DMS 273 (cell line): ENCODE data around the gene RALGAPA2.
A peak's percentile ranks its signal among the peaks of the same experiment; 100 is the strongest.

Experiments
- DNase-seq: peaks from one replicate; lab custom pipeline; 2025; ENCODE audit not compliant: unreplicated experiment; lab: John Stamatoyannopoulos, UW

RALGAPA2 gene

DNA sequence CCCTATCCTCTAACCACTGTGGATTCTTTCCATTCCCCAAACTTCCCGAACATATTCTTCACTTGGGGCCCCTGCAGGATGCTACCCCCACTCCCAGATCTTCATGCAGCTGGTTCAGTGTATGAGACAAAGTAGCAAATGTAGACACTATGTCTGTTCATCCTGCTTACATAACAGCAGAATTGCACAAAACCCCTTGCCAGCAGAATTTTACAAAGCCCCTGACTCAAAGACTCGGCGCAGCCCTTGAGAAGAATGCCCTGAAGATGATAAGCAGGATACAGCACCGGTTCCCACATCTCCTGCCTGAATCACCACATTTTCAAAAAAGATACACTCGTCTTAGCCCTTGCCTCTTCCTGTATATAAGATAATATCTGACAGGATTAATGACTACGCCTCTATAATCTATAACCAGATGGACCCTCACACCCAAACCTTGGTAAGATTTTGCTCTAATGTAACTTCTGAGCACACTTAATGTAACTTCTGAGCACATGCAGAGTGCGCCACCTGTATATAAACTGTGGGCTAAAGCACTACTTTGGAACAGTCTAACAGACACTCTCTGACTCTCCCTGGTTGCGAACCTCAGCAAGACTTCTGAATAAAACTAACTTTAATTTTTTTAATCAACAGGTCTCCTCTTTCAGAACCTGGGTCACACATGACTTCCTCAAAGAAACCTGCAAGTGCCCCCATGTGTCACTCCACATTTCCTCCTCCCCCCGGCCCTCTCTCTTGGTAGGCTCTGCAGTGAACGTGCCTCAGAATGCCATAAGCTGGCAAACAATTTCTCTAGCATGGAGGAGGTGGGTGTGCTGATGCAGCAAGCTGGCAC is 28.7 kb downstream of the RALGAPA2 start:
- DNase-seq, result no peak

DNA sequence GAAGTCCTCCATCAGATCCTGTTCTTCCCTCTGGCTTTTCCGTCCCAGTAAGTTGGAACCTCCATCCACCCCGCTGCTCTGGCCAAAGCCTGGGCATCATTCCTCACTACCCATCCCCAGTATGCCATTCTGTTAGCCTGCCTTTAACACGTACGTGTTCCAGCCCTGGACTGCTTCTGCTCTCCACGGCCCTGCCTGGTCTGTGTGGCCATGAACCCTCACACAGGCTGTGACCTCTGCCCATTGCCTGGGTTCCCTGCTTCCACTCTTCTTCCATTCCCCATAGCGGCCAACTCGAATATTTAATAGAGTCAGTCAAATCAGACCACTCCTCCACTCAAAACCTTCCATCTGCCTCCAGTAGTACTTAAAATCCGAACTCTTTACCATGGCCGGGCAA is 29.4 kb downstream of the RALGAPA2 start:
- DNase-seq, result no peak

DNA sequence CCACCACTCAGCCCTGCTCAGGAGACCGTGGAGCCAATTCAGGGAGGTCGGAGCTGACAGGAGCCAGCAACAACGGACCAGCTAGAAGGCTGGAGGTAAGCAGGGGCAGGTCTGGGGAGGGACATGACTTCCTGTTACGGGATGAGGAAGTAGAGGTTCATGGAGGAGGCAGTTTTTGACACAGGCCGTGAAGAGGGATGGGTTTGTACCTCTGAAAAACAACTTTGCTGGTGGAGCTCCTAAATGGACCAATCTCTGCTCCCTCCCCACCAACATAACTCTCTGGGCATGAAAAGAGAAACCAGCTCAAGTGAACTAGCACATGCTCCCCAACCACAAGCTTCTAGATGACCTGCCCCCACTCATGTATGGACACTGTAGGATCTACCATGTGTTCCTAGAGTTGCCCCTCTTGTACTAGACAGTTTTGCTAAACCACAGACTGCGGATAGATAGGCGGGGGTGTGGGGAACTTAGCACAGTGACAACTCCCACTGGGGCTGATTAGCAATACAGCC is 31.4 kb downstream of the RALGAPA2 start:
- DNase-seq, result no peak

DNA sequence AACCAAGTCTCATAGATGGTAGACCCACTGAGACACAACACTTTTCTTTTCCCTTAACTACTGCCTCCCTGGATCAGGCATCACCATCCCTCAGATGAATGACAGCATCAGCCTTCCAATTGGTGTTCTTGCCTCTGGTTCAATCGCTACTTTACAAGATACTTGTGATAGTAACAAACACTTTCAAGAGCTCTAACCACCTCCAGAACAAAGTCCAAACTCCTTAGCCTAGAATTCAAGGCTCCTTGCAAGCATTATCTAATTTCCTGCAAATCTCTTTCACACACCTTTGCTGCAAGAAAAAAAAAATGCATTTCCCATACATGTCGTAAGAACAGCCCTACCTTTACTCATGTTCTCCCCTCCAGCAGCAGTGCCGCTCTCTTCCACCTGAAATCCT is 33.1 kb downstream of the RALGAPA2 start:
- DNase-seq, result no peak

DNA sequence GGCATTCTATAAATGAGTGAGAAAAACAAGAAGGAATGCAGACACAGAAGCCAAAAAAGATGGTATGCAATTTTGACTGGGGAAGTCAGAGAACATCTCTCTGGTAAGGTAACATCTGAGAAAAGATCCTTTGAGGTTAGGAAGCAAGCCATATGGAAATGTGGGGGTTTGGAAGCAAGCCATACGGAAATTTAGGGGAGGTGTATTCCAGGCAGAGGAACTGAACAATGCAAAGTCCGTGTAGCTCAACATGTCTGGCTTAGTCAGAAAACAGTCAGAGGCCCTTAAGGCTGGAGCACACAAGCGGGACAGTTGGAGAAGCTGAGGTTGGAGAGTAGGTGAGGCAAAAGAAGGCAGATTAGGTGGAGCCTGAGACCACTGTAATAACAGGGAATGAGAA is 35.3 kb downstream of the RALGAPA2 start:
- peak; percentile 74 for DNase-seq

DNA sequence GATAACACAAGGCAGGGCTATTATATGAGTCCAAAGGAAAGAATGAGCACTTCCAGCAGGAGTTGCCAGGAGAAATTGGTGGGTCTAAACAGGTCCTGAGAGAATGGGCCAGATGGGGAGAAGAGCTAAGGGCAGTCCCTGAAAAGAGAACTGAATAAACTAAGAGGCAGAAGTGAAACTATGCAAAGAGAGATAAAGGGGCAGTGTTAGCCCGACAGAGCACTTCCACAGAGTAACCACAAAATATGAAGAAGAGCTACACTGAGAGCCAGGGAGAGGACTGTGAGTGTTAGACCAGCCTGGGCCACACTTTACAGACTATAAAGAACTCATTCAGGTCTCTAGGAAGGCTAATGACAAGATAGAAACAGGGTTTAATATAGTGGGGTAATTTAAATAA is 43.8 kb downstream of the RALGAPA2 start:
- DNase-seq, result no peak

DNA sequence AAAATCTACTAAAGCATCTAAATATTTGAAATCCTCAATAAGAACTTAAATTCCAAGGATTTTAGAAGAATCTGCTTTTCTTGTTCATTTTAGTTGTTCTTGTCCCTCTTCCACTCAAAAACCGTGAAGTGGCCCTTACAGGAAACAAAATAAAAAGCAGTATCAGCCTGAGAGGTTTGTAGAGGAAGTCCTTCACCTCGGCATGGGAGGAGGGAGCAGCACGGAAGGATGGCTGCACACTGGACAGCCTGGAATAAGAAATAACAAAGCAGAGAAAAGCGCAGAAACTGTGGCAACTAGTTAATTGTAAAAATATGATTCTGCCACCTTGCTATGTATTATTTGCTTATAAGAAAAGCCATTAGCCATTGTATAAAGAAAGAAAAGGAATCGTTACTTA is 46.1 kb downstream of the RALGAPA2 start:
- no peak for DNase-seq

DNA sequence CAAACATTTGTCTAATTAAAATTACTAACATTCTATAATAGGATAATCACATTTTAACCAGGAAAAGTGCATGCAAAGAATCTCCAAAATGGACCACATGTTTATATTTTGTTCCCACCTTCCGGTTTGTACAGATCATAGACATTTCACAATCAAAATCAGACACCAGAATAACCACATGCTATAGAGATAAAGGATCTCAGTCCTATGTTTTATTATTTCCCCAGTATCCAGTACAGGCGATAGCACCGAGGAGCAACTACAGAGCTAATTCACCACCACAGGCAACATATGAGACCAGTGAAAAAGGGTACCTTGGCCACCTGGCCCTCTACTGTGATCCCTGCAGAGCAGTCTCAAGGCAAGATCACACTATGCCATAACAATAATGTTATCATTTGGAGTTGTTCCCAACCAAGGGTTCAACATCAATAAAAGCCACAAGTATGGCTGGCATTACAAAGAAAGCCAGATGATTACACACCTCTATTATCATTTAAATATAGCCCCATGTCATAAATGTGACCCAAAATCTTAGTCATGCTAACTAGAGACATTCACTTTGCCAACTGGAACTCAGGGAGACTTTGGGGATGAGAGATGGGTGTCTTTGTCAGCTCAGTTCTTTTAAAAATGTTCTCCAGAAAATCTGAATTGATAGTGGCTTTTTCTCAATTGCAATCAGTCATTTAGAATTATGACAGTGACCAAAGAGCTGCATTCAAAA is 46.7 kb downstream of the RALGAPA2 start:
- no peak for DNase-seq

DNA sequence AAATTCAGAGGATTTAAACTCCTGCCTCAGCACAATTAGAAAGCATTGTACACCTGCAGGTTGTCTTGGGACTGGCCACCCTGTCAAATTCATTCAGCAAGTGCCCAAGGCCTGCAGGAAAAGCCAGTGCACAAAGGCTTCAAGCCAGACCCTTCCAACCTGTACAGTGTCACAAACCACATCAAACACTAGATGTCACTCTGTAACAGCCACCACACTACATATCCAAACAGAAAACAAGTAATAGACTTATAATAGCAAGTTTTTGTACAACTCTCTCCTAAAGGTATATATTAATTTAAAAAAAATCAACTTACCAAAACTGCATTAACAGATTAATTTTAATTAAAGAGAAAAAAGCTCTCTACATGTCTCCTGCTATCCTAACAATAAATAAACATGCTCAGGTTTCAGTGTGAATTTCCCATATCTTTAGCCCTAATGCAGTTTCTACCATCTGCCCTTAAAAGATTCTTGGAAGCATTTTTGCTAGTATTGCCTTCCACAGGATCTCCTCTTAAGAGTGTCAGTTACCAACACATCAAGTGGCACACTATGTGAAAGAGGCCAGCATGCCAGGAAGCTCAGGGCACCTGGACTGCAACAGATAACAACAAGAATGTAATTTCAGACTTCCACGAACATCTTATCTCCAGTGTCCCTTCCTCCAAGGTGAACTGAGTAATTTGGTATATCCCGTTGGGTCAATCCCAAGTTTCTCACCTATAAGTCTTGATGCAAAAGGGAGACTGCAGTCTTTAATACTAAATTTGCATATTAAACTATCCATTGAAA is 47.5 kb downstream of the RALGAPA2 start:
- peak; percentile 59 for DNase-seq

DNA sequence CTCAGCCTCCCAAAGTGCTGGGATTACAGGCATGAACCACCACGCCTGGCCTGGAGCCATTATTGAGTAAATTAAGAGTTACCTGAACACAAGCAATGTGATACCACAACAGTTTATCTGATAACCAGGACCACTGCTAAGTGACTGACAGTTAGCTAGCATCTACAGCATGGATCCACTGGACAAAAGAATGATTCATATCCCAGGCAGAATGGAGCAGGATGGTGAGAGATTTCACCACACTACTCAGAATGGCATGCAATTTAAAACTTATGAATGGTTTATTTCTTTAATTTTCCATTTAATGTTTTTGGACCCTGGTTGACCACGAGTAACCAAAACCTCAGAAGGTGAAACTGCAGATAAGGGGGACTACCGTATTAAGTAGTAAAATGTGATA is 48.6 kb downstream of the RALGAPA2 start:
- DNase-seq, result no peak

DNA sequence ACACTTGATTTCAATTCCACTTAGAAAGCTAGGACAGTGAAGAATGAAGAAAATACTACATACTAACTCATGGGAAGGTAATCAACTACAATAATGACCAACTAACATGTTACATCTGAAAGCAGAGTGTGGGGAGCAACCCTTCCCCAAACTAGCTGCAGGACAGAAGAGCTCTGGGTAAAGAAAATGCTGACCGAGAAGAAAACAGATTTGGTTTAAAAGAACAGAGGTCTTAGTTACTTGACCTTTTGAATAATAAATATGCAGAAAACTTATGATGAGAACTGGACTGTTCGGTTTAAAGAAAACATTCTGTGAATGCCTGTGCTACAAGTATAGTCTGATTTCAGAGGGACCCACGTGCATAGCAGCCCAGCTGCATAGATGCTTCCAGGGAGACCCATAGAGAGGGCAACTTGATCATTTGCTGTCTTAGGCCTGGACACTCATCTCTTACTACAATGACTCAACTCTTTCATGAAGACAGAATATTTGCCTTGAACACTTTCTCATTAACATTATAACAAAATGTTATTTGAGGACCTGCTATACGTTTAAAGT is 53.5 kb downstream of the RALGAPA2 start:
- no peak for DNase-seq

DNA sequence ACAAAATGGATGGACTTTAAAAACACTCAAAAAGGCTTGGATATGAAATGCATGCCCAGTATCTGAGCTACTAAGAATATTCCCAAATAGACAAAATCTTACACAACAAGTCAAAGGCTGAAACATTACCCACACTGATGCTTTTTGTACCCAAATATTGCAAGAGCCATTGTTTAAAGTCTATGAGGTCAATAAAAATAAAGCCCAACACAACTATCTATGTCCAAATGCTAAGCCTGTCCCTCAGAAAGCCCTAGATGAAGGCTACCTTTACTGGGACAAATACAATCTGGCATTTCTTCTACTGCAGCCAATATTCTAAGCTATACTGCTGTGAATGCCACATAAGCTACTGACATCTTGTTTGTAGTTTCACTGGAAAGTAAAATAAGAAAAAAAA is 54.3 kb downstream of the RALGAPA2 start:
- DNase-seq, result no peak

DNA sequence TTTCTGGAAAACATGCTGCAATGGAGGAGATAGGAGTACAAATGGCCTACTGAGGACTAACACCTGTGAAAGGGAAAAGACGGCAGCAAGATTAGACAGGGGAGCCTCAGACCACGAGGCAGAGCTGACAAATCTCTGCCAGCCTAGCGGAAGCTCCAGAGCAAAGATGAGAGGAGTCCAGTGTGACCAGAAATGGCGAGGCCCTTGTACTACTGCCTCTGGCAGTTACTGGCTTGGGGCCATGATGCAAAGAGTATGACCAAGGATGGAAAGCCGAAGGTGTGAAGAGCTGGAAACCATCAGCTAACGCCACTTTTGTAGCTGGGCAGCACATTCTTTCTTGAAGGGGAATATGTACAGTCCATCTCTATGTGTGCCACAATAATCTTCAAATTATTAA is 55.4 kb downstream of the RALGAPA2 start:
- no peak for DNase-seq

DNA sequence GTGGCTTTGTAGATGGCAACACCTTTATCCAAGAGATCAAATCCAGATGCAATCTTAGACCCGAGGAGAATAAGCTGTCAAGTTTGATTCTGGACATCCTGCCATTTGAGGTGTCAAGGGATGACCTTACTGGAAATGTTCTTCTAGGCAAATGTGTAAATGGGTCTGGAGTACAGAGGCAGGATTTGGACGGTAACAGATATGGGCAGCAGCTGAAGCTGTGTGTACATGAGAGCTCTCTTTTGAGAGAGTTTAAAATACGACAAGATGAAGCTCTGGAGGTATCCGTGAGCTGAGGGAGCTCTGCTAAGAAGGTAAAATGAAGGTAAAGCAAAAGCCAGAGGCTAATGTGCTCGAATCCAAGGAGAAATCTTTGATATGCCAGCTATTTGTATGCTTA is 56.6 kb downstream of the RALGAPA2 start:
- no peak for DNase-seq

DNA sequence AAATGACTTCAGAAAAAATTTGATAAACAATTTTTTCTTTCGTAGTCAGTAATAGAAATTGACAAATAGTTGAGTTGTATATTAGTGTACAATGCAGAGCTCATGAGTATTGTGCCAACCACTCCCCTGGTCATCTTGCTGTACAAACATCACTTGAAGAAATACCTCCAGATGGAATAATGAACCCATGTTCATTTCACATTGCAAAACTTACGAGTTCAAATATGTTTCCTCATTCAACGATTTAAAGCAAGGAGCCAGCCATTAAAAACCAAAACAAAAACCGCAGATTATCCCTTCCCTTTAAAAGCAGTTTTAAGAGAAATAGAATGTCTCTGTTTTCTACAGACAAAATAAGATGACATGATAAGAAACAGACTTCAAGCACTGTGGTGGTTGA is 62.5 kb downstream of the RALGAPA2 start:
- no peak for DNase-seq

DNA sequence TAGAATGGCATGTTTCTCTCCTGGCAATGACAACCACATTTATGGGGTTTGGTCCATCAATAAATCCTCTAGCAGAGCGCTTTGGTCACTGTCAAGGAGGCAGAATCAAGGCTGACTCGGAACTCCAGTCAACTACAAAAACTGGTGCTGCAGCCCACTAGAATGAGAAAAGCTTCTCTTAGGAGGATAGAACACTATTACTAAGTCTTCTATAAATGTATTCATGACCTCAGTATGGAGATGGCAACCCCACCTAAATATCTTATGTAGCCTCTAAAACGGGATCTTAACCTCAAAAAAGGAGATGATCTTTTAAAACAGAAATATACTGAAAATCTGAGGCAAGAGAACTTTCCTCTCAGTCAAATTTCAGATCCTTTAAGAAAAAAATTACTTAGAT is 68.5 kb downstream of the RALGAPA2 start:
- no peak for DNase-seq

DNA sequence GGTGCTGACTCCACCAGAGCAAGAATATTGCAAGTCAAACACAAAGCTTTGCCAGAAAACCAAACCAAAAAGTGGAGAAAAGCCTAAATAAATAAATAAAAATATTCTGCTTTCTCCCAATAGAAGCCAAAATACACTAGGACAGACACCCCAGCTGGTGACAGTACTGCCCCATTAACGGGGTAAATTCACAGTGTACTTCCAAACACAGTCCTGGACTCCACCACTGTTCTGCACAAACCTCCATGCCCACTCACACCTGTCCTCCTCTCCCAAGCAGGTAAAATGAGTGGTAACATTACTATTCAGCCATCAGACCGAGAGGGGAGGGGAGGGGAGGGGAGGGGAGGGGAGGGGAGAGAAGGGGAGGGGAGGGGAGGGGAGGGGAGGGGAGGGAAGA is 70.7 kb downstream of the RALGAPA2 start:
- DNase-seq, result no peak

DNA sequence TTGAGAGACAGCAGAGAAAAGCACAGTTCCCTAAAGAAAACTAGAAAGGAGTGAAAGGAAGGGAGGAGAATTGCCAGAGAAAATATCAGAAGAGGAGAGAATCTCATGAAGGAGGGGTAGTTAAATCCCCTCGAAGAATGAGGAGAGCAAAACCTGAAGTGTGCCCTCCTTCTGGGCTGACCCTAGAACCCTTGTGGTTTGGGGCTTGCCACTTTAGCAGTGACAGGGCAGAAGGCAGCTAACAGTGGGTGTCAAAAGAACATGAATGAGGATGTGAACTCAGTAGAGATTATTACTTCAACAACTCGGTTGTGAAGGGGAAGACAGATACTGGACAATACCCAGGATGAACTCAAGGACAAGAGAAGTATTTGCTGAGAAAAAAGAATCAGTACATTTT is 73.6 kb downstream of the RALGAPA2 start:
- no peak for DNase-seq

DNA sequence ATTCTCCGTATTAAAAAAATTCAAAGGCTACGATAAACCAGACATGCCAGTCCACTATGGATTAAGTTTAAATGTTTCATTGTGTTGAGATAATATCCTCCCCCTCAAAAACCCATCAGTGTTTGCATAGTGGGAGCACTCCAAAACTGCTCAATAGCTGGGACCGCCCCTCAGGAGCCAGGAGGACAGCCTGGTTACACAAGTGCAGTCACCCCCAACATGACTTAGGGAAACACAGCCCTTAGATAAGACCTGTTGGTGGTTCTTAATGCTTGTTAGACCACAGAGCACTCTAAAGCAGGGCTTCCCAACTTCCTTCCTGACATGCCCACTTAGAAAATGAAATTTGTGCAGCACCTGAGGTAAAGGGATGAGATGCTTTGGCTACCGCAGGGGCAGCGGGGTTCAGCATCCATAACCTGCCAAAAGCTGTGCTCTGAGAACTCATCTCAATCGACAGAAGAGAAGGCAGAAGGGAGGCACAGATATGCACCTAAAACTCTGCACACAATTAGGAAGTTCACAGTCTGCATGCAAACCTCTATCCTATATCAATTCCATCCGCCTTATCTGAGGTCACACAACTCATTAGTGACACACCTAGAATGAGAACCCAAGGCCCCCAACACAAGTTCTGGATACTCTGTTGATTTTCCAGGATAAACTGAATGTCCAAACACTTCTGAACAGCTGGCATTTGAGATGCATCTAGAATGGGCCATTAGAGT is 74.3 kb downstream of the RALGAPA2 start:
- no peak for DNase-seq

DNA sequence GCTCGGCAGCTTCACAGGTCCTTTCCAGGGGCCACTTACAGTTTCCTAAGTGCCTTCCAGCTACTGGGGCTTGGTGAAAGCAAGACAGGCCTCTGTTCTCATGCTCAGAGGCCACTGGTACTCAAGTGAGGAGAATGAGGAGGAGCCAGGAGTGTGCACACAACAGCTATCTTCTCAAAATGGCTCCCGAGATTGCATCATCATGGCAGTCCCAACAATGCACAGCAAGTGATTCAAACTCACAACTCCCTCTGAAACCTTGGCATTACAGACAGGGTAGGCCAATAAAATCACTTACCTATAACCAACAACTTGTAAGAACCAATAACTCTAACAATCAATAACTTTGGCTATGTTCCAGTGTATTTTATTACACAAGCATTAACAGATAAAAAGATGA is 77.4 kb downstream of the RALGAPA2 start:
- no peak for DNase-seq

DNA sequence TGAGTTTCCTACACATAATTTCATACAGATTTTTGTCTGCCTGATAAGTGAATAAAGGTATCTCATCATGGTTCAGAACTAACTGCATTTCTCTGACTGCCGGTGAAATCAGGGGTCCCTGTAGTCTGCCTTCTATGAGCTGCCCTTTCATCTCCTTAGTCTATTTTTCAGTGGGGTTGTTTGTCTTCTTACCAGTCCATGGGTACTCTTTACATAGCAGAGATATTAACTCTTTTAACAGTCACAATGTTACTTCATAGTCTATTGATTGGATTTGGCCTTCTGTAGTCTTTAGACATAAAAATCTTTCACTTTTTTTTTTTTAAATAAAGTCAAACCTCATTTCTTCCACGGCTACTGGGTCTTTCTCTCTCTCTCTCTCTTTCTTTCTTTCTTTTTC is 79.8 kb downstream of the RALGAPA2 start:
- no peak for DNase-seq
